PC-3 (cell line): Measurements from ENCODE around the gene PCGF2.

ENCODE experiments used
- EZH2 ChIP-seq: fragments of 300-600 bp; sonication (generic); IDR thresholded peaks from one replicate; pipeline ENCODE4 v1.6.1; 2017; ENCODE audit warnings: antibody characterized with exemption, mild to moderate bottlenecking, low read length; ENCODE audit not compliant: unreplicated experiment
- EZH2phosphoT487 ChIP-seq: fragments of 300-600 bp; sonication (generic); IDR thresholded peaks from 2 replicates; pipeline ENCODE4 v1.6.1; 2018; ENCODE audit warnings: mild to moderate bottlenecking, antibody characterized with exemption, low read length, borderline replicate concordance
- TF ChIP-seq, protein P1 (sequence below): fragments of 300-600 bp; sonication (generic); conservative IDR thresholded peaks from 2 replicates; pipeline ENCODE4 v1.5.1; 2017; ENCODE audit warnings: antibody characterized with exemption, low read depth, mild to moderate bottlenecking, low read length

- TF ChIP-seq, protein P1, sequence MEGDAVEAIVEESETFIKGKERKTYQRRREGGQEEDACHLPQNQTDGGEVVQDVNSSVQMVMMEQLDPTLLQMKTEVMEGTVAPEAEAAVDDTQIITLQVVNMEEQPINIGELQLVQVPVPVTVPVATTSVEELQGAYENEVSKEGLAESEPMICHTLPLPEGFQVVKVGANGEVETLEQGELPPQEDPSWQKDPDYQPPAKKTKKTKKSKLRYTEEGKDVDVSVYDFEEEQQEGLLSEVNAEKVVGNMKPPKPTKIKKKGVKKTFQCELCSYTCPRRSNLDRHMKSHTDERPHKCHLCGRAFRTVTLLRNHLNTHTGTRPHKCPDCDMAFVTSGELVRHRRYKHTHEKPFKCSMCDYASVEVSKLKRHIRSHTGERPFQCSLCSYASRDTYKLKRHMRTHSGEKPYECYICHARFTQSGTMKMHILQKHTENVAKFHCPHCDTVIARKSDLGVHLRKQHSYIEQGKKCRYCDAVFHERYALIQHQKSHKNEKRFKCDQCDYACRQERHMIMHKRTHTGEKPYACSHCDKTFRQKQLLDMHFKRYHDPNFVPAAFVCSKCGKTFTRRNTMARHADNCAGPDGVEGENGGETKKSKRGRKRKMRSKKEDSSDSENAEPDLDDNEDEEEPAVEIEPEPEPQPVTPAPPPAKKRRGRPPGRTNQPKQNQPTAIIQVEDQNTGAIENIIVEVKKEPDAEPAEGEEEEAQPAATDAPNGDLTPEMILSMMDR, result no peak
- no peak for TF ChIP-seq EZH2
- TF ChIP-seq EZH2phosphoT487, result no peak
Measured at GRCh38 chr17:38791162-38791561, 43.0 kb upstream of the PCGF2 start.
